NCI-H2029 (cell line): Measurements from ENCODE around the gene DMXL2.

Experiments used
- DNase-seq: peaks from one replicate; lab custom pipeline; 2025; lab: John Stamatoyannopoulos, UW

The DMXL2 gene

GRCh38 chr15:51405693-51406523 is 216.7 kb downstream of the DMXL2 start:
- no peak for DNase-seq

- no peak for DNase-seq
Observed at GRCh38 chr15:51403946-51404695, 218.4 kb downstream of the DMXL2 start.

- no peak for DNase-seq
Observed at GRCh38 chr15:51403072-51403878, 219.3 kb downstream of the DMXL2 start.

- no peak for DNase-seq
Observed at GRCh38 chr15:51401872-51402517, 220.6 kb downstream of the DMXL2 start.

- no peak for DNase-seq
Observed at GRCh38 chr15:51401051-51401780, 221.4 kb downstream of the DMXL2 start.

- no peak for DNase-seq
Observed at GRCh38 chr15:51398626-51399025, 223.9 kb downstream of the DMXL2 start.
